ENCODE data around the gene ODR4.
"Not testable (repeated sequence)": the region's sequence is repeated elsewhere in the genome, so short reads cannot be mapped to it uniquely, and the experiment has no call there.

Gene ODR4

GRCh38 chr1:186375152-186375928 is at the start of gene ODR4, which contains the start of gene TPR:
Gene ODR4 (plus strand): TSS chr1:186375838. CDS start chr1:186379786, 3,948 bp downstream.
Gene TPR (minus strand): TSS chr1:186375253. CDS start chr1:186375028, 225 bp downstream.
- DNase-seq = peak; percentile 100

- no peak for DNase-seq
Measured at GRCh38 chr1:186326009-186326408, 49.6 kb upstream of the ODR4 start.

GRCh38 chr1:186327331-186327730 is 48.3 kb upstream of the ODR4 start:
- DNase-seq = no peak

GRCh38 chr1:186330758-186331157 is 44.9 kb upstream of the ODR4 start:
- no peak for DNase-seq

GRCh38 chr1:186337554-186337953 is 38.1 kb upstream of the ODR4 start:
- no peak for DNase-seq

GRCh38 chr1:186340772-186341171 is 34.9 kb upstream of the ODR4 start:
- no peak for DNase-seq

- not testable (repeated sequence) for DNase-seq
Measured at GRCh38 chr1:186347837-186348691, 27.6 kb upstream of the ODR4 start.

- peak; percentile 38 to 86 for DNase-seq
Measured at GRCh38 chr1:186374303-186375151, 1.1 kb upstream of the ODR4 start.

- DNase-seq = peak in 1 of 2 experiments; percentile 62
Measured at GRCh38 chr1:186375929-186376319, 286 bp downstream of the ODR4 start.

GRCh38 chr1:186386725-186387383 is 11.2 kb downstream of the ODR4 start:
- no peak for DNase-seq

GRCh38 chr1:186390925-186391324 is 15.3 kb downstream of the ODR4 start:
- DNase-seq = no peak

- no peak for DNase-seq
Measured at GRCh38 chr1:186391841-186392240, 16.2 kb downstream of the ODR4 start.

- DNase-seq = not testable (repeated sequence)
Measured at GRCh38 chr1:186392711-186393110, 17.1 kb downstream of the ODR4 start.

GRCh38 chr1:186401446-186401845 is 25.8 kb downstream of the ODR4 start:
- DNase-seq = not testable (repeated sequence)

- no peak for DNase-seq
Measured at GRCh38 chr1:186403632-186404031, 28.0 kb downstream of the ODR4 start.

- DNase-seq = no peak
Measured at GRCh38 chr1:186404454-186405051, 28.9 kb downstream of the ODR4 start.

GRCh38 chr1:186409091-186409490 is 33.5 kb downstream of the ODR4 start:
- DNase-seq = no peak

GRCh38 chr1:186413319-186413718 is 37.7 kb downstream of the ODR4 start:
- DNase-seq = no peak

GRCh38 chr1:186418503-186418902 is 42.9 kb downstream of the ODR4 start:
- no peak for DNase-seq

GRCh38 chr1:186420311-186420710 is 44.7 kb downstream of the ODR4 start:
- no peak for DNase-seq

- DNase-seq = no peak
Measured at GRCh38 chr1:186420923-186421322, 45.3 kb downstream of the ODR4 start.

GRCh38 chr1:186421446-186421845 is 45.8 kb downstream of the ODR4 start:
- DNase-seq = no peak

All from NCI-H187 (cell line).